ENCODE measurements around the gene ZNF132.
"Not testable (repeated sequence)": the region's sequence is repeated elsewhere in the genome, so short reads cannot be mapped to it uniquely, and the experiment has no call there.

ZNF132 gene

DNA sequence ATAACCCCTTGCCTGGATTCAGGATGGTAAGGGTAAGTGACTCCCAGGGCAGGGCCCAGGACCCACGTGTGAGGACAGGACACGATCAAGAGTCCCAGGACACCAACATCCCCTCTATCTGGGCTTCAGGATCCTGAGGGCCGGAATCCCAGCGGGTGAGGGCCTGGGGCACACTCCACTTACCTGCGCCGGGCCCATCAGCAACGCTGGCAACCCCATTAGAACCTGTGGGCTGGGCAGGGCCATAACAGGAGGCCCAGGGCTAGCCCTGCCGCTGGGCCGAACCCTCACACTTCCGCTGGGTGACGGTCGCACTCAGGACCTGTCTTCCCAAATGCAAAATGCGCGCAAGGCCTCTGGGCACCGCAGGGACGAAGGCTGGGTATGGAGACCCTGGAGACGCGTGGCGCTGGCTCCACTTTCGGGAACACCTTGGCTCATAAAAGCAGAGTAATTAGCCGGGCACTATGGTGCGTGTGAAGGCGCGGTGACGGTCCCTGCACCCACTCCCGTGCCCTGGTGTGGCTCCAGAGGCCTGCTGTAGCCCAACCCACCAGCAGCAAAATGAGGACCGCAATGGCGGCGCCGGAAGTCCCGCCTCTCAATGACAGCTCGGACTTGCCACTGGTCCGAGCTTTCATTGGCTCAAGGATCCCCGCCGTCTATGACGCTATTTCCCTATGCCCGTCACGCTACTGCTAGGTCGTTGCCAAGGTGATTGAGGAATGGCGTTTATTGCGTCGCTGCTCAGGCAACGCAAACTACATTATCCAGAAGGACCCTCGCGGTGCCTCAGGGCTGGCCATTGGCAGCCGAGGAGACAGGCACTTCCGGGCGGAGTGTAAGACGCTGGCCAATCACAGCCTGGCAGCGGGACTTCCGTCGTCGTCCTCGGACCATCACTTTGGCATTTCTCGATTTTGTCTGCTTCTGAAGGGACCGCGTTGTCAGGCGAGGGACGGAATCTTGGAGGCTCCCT lies at the start of gene ZNF132:
TSS of gene ZNF132 (minus strand) at position 578 of the 979 bp plus-strand sequence. CDS start at position 246, 332 bp downstream.
- peak; percentile 98 for DNase-seq (ENCODE audit: low read depth)

DNA sequence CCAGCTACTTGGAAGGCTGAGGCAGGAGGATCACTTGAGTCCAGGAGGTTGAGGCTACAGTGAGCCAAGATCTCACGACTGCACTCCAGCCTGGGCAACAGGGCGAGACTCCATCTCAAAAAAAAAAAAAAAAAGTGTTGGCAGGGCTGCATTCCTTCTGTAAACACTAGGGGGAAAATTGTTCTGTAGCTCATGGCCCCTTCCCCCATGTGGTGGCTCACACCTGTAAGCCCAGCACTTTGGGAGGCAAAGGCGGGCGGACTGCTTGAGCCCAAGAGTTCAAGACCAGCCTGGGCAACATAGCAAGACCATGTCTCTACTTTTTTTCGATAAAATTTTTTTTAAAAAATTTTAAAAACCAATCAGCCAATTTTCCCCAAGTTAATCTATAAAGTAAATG lies 44.4 kb upstream of the ZNF132 start:
- DNase-seq (ENCODE audit: low read depth), result not testable (repeated sequence)

DNA sequence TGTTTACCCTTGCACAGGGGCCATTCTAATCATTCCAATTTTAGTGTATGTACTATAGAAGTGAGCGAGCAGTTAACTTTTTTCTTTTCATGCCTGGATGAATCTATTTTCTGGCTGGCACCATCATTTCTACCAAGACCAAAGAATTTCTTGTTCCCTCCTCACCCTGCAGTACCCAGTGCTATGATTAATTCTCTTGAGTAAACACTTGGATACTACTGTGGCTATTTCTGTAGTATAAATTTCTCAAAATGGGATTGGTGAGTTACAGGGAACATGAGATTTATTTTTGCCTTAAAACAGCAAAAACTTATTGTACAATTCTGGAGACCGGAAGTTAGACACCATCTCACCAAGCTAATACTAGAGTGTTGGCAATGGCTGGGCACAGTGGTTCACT lies 43.8 kb upstream of the ZNF132 start:
- no peak for DNase-seq (ENCODE audit: low read depth)

DNA sequence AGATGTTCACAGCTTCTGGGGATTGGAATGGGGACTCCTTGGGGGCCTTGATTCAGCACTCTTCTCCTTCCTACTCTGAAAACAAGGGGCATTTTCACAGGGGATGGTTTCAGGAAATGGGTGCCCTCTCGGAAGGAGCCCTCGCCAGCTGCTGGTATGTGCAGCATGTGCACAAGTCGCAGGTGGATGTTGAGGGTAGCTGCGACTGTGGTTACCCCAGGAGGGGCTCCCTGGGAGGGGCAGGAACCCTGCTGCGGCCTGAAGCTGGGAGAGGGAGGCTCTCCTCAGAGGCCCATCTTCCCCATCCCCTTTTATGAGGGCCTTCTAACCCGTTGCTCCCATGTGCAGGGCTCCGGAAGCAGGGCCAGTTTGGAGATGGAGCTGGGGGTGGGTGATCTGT lies 42.4 kb upstream of the ZNF132 start:
- DNase-seq (ENCODE audit: low read depth), result no peak

DNA sequence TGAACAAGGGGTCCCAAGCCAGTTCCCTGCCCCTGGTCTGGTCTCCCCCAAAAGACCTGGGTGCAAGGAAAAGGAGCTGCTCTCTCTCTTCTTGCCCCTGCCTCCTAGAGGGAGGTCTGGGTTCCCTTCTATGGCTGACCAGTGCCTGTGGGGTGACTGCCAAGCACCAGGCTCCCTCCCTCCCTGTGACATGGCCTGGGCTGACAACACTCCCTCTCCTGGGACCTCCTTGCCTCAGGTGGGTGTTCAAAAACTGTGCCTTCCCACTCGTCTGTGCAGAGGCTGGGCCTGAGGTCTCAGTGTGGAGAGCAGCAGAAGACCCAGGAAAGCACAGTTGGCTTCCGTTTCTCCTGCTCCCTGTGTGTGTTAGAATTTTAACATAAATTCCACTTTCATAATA lies 40.9 kb upstream of the ZNF132 start:
- DNase-seq (ENCODE audit: low read depth), result no peak

DNA sequence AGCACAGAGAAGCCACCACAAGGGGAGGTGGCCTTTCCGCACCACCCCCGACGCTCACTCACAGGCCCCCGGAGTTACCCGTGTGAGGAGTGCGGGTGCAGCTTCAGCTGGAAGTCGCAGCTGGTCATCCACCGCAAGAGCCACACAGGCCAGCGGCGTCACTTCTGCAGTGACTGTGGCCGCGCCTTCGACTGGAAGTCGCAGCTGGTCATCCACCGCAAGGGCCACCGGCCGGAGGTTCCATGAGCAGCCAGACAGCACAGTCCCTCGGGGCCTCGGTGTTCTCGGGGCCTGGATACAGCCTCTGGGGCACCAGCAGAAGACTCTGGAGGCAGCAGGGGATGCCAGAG lies 40.5 kb upstream of the ZNF132 start:
- no peak for DNase-seq (ENCODE audit: low read depth)

DNA sequence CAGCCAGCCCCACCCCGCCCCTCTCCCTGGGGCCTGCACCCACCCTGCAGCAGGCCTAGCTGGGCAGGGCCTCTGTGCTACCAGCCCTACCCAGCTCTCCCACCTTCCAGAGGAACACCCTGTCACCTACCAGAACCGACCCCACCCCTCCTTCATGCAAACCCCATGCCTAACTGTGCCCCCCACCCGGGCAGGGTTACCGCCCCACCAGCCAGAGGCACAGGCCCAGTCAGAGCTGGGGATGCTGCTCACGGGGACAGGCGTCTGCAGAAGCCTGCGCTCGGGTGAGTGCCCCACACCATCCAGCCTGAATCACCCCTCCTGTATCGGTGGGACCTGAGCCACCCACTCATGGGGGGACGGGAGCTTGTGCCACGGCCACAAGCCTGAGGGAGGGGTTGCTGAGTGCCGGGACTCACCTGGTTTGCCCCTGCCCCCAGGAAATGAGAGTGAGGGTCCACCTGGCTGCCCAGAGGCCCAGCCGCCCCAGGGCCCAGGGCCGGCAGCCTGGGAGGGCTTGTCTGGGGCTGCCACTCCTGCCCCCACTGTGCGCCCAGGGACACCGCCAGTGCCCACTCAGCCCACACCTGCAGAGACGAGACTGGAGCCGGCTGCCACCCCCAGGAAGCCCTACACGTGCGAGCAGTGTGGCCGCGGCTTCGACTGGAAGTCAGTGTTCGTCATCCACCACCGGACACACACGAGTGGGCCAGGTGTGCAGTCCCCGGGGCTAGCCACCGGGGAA lies 40.0 kb upstream of the ZNF132 start:
- no peak for DNase-seq (ENCODE audit: low read depth)

DNA sequence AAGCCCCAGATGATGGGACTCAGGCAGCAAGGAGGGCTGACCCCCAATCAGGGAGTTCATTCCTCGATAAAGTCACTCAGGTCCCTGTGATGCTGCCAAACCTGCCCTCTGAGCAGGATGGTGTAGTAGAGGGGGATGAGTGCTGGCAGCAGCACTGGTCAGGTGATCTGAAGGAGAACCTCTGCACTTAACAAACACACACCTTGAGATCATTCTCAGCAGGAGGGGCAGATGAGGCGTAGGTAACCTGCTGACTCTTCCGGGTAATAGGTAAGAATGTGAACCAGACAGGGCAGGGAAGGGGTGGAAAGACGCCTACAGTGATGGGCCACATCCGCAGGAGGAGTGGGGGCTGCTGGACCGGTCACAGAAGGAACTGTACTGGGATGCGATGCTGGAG lies 39.4 kb upstream of the ZNF132 start:
- no peak for DNase-seq (ENCODE audit: low read depth)

DNA sequence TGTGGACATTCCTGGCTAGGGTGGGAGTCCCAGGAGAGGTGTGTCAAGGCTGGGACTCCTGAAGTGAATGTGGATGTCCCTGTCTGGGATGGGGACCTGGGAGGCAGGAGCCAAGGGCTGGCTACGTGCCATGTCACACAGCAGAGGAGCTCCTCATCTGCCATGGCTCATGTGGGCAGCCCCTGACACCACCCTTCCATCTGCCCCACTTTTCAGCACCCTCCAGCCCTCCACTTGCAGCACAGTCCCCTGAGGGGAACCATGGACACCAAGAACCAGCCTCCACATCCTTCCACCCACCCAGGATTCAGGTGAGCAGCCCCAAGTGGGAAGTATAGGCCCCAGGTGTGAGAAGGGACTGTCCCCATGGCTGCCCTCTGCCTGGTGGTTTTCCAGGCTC lies 37.9 kb upstream of the ZNF132 start:
- DNase-seq (ENCODE audit: low read depth), result no peak

DNA sequence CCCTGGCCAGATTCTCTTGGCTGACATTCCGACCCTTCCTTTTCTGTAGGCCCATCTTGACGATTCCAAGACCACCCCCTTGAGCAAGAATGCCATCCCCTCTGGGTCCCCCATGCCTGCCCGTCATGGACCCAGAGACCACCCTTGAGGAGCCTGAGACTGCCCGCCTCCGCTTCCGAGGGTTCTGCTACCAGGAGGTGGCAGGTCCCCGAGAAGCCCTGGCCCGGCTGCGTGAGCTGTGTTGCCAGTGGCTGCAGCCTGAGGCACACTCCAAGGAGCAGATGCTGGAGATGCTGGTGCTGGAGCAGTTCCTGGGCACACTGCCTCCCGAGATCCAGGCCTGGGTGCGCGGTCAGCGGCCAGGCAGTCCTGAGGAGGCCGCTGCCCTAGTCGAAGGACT lies 37.2 kb upstream of the ZNF132 start:
- DNase-seq (ENCODE audit: low read depth), result no peak

DNA sequence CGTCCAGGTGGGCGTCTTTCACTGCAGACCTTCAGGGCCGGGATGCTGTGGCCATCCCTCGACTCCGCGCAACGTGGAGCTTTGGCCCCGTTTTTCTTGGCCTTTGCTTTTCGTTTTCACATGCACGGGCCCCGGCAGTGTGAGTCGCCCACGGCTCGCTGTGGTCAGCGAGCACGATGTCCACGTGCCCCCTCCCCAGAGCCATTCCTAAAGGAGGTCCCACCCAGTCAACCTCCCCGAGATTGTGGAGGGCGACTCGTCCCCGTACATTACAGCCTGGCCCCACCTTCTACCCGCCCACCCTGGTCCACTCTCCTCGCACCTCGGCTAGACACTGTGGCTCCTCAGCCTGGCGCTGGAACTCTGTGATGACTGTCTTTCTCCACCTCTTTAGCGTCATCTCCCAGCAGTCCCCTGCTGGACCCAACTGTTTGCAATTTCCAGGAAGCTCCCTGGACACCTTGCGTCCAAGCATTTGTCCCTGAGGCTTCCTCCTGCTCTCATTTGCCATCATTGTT lies 36.6 kb upstream of the ZNF132 start:
- DNase-seq (ENCODE audit: low read depth), result no peak

DNA sequence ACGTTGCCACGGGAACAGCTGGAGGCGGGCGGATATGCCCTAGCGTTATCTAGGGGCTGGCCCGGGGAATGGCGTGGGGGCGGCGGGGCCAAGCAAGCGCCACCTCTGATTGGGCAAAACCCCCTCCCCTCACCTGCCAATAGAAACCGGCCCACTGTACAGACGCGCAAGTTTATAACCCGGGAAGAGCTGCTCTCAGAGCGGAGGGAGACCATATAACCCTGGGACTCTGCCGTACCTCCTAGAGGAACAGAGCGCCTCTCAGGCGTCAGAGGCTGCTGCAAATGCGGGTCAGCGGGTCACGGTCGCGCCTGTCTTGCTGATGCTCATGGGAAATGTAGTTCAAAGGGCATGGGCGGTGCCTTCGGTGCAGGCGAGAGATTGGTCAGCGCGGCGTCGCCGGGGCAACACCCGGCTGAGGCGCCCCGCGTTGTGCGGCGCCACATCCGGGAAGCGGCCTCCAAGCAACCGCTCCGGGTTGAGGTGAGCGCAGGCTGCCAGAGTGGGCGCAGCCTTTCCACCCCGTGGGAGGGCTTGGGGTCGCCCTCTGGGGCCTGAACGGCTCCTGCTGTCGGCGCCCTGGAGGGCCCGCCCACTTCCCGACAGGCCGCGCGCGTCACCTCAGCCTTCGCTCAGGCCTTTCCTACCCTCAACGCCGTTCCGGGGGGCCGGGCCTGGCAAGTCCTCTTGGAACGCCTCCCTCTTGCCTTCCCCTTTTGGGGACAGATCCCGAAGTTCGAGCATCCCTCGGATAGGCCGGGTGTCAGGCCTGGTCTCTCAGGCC lies 36.0 kb upstream of the ZNF132 start, which contains the start of gene ZNF446:
TSS of gene ZNF446 (plus strand) at position 639 of the 784 bp plus-strand sequence. CDS start 867 bp downstream, outside the sequence.
- DNase-seq (ENCODE audit: low read depth), result peak; percentile 97

DNA sequence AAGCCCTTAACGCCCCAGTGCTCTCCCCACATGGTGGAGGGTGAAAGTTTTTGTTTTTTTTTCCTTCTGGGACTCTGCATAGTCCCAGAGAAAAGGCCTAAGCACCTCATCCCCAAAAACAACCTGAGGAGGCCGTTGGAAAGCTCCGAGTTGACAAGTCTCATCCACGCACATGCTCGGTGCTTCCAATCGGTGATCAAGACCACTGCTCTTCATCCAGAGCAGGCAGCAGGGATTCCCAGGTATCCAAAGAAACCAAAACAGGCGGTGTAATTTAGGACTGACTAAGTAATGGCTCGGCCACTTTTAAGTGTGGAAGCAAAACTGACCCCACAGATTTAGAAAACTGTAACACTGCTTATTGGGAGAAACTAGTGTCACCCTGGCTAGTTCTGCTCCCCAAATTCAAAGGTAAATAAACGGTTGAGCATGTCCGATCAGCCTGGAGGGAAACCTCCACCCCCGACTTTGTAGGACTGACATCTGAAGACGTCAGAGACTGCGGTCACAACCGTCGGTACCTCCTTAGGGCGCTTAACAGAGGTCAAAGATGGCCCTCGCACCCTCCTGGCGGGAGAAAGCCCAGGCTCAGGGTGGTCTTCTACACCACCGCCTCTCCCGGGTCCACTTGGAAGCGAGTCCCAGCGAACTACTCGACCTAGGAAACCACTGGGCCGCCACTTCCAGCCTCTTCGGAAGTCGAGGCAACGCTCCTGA lies 35.2 kb upstream of the ZNF132 start:
- DNase-seq (ENCODE audit: low read depth), result no peak

DNA sequence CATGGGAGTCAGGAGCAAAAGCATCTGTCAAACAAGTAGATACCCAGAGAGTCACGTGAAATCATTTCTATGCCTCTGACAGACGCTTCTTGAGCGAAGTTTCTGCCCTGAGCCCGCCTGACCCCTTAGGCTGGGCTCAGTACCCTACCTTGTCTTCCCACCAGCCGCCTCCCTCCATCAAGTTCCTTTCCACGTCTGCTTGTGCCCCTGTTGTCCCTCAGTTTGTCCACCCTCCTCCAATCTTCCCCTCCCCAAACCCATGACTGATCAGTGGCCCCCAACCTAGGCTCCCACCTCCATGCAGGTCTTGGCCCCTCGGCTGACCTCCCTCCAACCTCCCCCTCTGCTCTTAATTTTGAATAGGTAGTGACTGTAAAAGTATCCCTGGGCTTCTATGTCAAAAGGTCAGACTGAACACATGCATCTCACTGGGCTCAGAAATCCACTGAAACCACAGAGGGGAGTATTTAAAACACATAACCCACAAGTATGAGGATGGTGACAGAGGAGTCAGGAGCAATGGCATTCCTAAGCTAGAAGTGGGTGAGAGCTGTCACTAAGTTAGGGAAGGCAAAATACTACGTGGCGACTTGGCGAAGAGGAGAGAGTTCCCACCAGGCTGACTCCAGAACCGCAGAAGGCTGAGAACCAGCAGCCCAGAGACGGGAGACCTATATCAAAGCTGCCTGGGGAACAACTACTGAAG lies 34.5 kb upstream of the ZNF132 start:
- no peak for DNase-seq (ENCODE audit: low read depth)

DNA sequence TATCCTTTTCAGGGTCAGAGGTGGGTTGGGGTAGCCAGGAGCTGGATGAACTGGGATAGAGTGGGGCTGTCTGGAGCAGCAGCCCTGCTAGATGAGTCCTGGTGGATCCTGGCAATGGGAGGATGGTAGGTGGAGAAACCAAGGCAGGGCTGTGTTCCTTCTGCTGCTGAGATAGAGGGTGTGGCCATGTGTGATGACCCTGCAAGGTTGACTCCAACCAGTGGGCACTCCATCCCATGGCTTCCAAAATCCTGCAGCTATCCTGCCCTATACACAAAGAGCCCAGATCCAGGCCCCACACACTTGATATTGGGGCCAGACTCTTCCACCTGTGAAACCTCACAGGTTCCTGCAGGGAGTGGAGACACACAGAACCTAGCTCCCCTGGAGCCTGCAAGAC lies 33.8 kb upstream of the ZNF132 start:
- DNase-seq (ENCODE audit: low read depth), result no peak

DNA sequence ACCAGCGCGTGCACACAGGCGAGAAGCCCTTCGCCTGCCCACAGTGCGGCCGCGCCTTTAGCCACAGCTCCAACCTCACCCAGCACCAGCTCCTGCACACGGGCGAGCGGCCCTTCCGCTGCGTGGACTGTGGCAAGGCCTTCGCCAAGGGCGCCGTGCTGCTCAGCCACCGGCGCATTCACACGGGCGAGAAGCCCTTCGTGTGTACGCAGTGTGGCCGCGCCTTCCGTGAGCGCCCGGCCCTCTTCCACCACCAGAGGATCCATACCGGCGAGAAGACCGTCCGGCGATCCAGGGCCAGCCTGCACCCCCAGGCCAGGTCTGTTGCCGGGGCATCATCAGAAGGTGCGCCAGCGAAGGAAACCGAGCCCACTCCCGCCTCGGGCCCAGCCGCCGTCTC lies 31.8 kb upstream of the ZNF132 start:
- no peak for DNase-seq (ENCODE audit: low read depth)

DNA sequence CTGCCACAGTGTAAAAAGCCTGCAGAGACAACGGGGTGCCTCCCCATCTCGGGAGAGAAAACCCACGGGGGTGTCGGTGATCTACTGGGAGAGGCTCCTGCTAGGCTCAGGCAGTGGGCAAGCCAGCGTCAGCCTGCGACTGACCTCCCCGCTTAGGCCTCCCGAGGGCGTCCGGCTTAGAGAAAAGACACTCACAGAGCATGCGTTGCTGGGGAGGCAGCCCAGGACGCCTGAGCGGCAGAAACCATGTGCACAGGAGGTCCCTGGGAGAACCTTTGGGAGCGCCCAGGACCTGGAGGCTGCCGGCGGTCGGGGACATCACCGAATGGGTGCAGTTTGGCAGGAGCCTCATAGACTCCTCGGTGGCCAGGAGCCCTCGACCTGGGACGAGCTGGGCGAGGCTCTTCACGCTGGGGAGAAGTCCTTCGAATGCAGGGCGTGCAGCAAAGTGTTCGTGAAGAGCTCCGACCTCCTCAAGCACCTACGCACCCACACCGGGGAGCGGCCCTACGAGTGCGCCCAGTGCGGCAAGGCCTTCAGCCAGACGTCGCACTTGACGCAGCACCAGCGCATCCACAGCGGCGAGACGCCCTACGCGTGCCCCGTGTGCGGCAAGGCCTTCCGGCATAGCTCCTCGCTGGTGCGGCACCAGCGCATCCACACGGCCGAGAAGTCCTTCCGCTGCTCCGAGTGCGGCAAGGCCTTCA lies 31.0 kb upstream of the ZNF132 start:
- DNase-seq (ENCODE audit: low read depth), result not testable (repeated sequence)

DNA sequence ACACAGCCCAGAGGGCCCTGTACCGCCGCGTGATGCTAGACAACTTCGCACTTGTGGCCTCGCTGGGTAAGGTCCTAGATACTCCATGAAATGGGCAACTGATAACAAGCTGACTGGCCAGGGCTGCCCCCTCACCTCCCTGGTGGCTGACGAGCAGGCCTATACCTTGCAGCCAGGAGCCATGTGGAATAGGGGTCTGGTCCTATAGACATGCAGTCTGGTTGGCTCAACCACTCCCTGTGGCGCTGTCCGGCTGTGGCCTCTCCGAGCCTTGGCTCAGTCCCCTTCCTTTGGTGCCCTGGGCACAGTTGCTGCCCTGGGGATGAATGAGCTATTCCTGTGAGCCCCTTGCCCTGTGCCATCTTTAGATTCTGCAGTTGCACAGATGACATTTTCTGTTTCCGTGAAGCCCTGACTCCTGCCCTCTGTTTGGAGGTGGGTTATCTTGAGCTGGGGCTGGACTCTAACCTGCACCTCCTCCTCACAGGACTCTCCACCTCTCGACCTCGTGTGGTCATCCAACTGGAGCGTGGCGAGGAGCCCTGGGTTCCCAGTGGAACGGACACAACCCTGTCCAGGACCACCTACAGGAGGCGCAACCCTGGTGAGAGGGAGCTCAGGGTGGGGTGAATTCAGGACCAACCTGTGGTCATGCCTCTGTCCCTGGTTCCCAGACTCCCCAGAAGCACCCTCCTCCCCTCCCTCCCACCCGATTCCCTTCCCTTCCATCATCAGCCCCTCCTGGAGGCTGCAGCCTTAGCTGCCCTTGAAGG lies 29.5 kb upstream of the ZNF132 start:
- DNase-seq (ENCODE audit: low read depth), result no peak

DNA sequence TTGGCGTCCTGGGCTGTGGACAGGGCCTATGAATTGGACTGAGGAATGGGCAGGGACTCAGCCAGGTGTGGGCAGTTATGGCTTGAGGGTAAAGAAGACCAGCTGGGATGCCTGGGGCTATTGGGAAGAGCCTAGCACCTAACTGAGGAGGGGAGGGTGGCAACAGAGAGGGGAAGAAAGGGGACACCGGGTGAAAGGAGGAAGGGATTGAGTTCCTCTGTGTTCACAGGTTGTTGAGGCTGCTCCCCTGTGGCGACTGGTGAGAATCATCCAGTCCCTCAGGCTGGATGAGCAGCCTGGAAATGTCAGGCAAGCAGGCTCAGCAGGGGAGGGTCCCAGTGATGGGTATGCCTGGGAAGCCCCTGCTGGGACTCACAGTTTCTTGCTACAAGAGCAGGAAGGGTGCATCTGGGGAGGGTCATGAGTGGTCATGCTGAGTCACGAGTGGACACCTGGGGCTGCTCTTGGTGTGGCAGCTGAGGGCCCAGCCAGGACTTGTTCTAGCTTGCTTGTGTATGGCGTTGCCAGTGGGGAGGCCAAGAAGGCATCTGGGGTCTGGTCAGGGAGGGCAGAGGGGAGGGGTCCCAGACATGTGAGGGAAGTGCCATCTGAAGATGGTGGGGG lies 28.4 kb upstream of the ZNF132 start:
- DNase-seq (ENCODE audit: low read depth), result no peak
